ENCODE results near the gene ANKLE2.

ANKLE2 gene

DNA sequence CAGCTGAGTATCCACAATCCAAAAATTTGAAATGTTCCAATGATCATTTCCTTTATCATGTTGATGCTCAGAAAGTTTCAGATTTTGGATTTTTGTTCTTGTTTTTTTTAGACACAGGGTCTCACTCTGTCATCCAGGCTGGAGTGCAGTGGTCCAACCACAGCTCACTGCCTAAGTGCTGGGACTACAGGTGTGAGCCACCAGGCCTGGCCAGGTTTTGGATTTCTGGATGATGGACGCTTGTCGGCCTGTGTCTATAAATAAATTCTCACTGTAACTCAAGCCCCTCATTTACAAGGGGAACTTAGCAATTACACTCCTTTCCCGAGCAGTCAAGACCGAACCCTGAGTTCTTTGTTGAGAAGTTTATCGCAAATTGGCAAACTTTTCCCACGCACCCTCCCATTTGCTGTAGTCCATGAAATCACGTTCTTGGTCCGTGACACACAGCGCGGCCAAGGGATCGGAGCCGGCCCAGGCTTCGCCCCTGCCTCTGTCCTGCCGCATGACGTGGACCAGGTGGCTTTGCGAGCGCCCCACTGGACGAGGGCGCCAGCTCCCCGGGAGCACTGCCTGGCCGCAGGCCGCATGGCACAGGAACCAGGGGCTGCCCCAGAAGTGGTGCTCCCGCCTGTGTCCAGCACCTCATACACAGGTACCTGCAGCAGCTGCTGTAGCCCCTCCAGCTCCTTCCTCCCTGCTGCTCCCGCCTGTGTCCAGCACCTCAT, 14.0 kb upstream of the ANKLE2 start:
- no peaks in the 10 kb centered on the region for H3K9me3 ChIP-seq (ENCODE audit: insufficient read depth, low read length)
- H3K27me3 ChIP-seq (ENCODE audit: low read length), result no peaks in the 10 kb centered on the region
- H2AFZ ChIP-seq (ENCODE audit: low read depth, low read length, severe bottlenecking), result no peak overlapping the region
- H3K9me2 ChIP-seq (replicated peaks; ENCODE audit: insufficient read depth, low read length), result no peaks in the 10 kb centered on the region
- H3K36me3 ChIP-seq (ENCODE audit: low read length), result no peaks in the 10 kb centered on the region
- no peaks in the 10 kb centered on the region for H3K79me2 ChIP-seq (ENCODE audit: insufficient read depth, low read length)
- H3F3A ChIP-seq (ENCODE audit: insufficient read depth), result peaks cover 21% of the 10 kb centered on the region
- no peaks in the 10 kb centered on the region for H4K20me1 ChIP-seq (ENCODE audit: low read depth, low read length)
- no peak for TF ChIP-seq EZH2phosphoT487 (conservative IDR thresholded peaks at IDR 0.05; ENCODE audit: low read length)
- TF ChIP-seq, protein P1, sequence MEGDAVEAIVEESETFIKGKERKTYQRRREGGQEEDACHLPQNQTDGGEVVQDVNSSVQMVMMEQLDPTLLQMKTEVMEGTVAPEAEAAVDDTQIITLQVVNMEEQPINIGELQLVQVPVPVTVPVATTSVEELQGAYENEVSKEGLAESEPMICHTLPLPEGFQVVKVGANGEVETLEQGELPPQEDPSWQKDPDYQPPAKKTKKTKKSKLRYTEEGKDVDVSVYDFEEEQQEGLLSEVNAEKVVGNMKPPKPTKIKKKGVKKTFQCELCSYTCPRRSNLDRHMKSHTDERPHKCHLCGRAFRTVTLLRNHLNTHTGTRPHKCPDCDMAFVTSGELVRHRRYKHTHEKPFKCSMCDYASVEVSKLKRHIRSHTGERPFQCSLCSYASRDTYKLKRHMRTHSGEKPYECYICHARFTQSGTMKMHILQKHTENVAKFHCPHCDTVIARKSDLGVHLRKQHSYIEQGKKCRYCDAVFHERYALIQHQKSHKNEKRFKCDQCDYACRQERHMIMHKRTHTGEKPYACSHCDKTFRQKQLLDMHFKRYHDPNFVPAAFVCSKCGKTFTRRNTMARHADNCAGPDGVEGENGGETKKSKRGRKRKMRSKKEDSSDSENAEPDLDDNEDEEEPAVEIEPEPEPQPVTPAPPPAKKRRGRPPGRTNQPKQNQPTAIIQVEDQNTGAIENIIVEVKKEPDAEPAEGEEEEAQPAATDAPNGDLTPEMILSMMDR (IDR thresholded peaks at IDR 0.05; ENCODE audit: insufficient read depth, low read length, poor library complexity, severe bottlenecking), result no peak
- no peak overlapping the region for H3K27ac ChIP-seq (ENCODE audit: low read depth, low read length)
- no peak overlapping the region for H3K4me3 ChIP-seq (ENCODE audit: insufficient read depth, low read length, poor library complexity, severe bottlenecking)
- H3K9ac ChIP-seq (ENCODE audit: low read length), result no peak overlapping the region
- H3K4me2 ChIP-seq (ENCODE audit: low read depth, low read length, poor library complexity, severe bottlenecking), result no peak overlapping the region

DNA sequence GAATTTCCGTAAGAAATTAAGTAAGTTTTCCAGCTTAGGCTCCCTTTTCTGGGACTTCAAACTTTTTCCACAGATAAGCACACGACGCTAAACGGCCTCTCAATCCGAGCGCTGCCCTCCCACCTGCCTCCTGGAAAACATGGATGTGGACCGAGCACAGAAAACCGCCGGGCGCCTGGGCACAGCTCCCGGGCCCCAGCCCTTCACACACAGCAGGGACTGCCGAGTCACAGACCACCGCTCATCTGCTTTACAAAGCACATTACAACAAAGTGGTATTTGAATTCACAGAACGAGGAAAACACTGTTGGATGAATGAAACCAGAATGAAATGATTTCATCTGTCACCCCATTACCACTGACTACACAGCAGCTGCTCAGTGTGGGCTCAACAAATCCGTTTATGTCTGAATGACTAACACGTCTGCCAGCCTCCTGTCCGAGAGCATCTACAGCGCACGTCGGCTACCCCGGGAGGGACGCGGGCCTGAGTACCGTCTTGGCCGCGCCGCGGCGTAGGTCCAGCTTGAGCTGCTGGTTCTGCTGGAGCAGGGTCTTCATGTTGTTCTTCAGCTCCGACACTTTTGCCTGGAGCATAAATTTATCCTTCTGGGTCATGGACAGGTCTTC, 13.1 kb upstream of the ANKLE2 start:
- Histone ChIP-seq H3F3A (ENCODE audit: insufficient read depth) (peaks cover 30% of the 10 kb centered on the region), H3K9ac (ENCODE audit: low read length) (no peak overlapping the region), H3K36me3 (ENCODE audit: low read length) (0 out of 2 replicates have a peak, but pooled peaks cover under 1% of the 10 kb centered on the region), H3K27ac (ENCODE audit: low read depth, low read length) (no peak overlapping the region), H3K4me2 (ENCODE audit: low read depth, low read length, poor library complexity, severe bottlenecking) (no peak overlapping the region), H3K27me3 (ENCODE audit: low read length) (no peaks in the 10 kb centered on the region), H2AFZ (ENCODE audit: low read depth, low read length, severe bottlenecking) (no peak overlapping the region), H3K79me2 (ENCODE audit: insufficient read depth, low read length) (no peaks in the 10 kb centered on the region), H4K20me1 (ENCODE audit: low read depth, low read length) (no peaks in the 10 kb centered on the region), H3K4me3 (ENCODE audit: insufficient read depth, low read length, poor library complexity, severe bottlenecking) (no peak overlapping the region), H3K9me2 (replicated peaks; ENCODE audit: insufficient read depth, low read length) (no peaks in the 10 kb centered on the region), H3K9me3 (ENCODE audit: insufficient read depth, low read length) (no peaks in the 10 kb centered on the region)
- no peak for TF ChIP-seq EZH2phosphoT487 (conservative IDR thresholded peaks at IDR 0.05; ENCODE audit: low read length)

DNA sequence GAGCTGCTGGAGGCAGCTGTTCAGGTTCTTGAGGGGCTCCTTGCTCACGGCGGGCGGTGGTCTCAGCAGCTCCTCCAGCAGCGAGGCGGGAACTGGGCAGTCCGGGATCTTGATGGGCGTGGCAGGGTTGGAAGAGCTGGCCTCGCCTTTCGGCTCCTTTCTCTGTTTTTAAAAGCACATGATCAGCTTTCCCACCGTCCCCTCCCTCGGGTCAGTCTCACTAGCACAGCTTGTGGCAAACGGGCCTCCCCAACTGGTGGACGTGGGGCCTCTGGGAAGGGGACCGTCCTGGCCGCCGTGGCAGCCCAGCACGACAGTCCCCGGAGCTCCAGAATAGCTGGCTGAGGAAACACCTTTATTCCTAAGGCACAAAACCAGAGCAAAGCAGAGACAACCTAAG, 12.5 kb upstream of the ANKLE2 start:
- no peak for TF ChIP-seq EZH2phosphoT487 (conservative IDR thresholded peaks at IDR 0.05; ENCODE audit: low read length)
- TF ChIP-seq, protein P1 (IDR thresholded peaks at IDR 0.05; ENCODE audit: insufficient read depth, low read length, poor library complexity, severe bottlenecking), result no peak
- no peak overlapping the region for H3K4me3 ChIP-seq (ENCODE audit: insufficient read depth, low read length, poor library complexity, severe bottlenecking)
- H3K79me2 ChIP-seq (ENCODE audit: insufficient read depth, low read length), result no peaks in the 10 kb centered on the region
- H3K9ac ChIP-seq (ENCODE audit: low read length), result no peak overlapping the region
- H3K36me3 ChIP-seq (ENCODE audit: low read length), result 0 out of 2 replicates have a peak, but pooled peaks cover 4% of the 10 kb centered on the region
- H2AFZ ChIP-seq (ENCODE audit: low read depth, low read length, severe bottlenecking), result no peak overlapping the region
- no peaks in the 10 kb centered on the region for H3K9me2 ChIP-seq (replicated peaks; ENCODE audit: insufficient read depth, low read length)
- no peaks in the 10 kb centered on the region for H4K20me1 ChIP-seq (ENCODE audit: low read depth, low read length)
- peak overlapping the region; percentile 100 for H3K27ac ChIP-seq (ENCODE audit: low read depth, low read length)
- no peaks in the 10 kb centered on the region for H3K27me3 ChIP-seq (ENCODE audit: low read length)
- H3F3A ChIP-seq (ENCODE audit: insufficient read depth), result peaks cover 36% of the 10 kb centered on the region
- H3K9me3 ChIP-seq (ENCODE audit: insufficient read depth, low read length), result no peaks in the 10 kb centered on the region
- H3K4me2 ChIP-seq (ENCODE audit: low read depth, low read length, poor library complexity, severe bottlenecking), result no peak overlapping the region

Data from SU-DHL-6 (cell line).